HEK293 (cell line): ENCODE data around the gene CRMP1.

ENCODE experiments used
- CTCF ChIA-PET: fragments of 350-600 bp; formaldehyde crosslinking; extraction: SDS; loops from one replicate; lab custom pipeline; 2021; ENCODE audit warnings: antibody characterized with exemption; lab: Yijun Ruan, JAX
- POLR2A ChIA-PET: fragments of 300-600 bp; formaldehyde crosslinking; extraction: SDS; loops from one replicate; lab custom pipeline; 2020; ENCODE audit warnings: antibody characterized with exemption, inconsistent platforms; lab: Yijun Ruan, JAX
- H3K27ac ChIP-seq: fragments of 200-500 bp; sonication (Bioruptor generic); 2 replicates; pipeline ENCODE4 v1.5.1; 2014; ENCODE audit warnings: low read depth, low read length, control low read depth, inconsistent platforms; ENCODE audit errors: extremely low read depth
- H3K36me3 ChIP-seq, 2 experiments: fragments of 200-500 bp in 1 of 2; sonication (Bioruptor generic) in 1 of 2; 1 replicate in 1 of 2; 2 replicates in 1 of 2; pipeline ENCODE4 v1.5.1; 2014 to 2017; ENCODE audit warnings: inconsistent platforms in 2 of 2, low read length in 2 of 2; ENCODE audit not compliant: control insufficient read depth in 2 of 2, insufficient read depth in 1 of 2
- H3K4me1 ChIP-seq: fragments of 200-500 bp; sonication (Bioruptor generic); 2 replicates; pipeline ENCODE4 v1.5.1; 2014; ENCODE audit warnings: mild to moderate bottlenecking, low read length, inconsistent platforms; ENCODE audit not compliant: control insufficient read depth, insufficient read depth
- H3K4me3 ChIP-seq: 2 replicates; pipeline ENCODE4 v1.5.1; 2011; ENCODE audit warnings: low read depth, mild to moderate bottlenecking, control low read depth, low read length, moderate library complexity
- H3K9me3 ChIP-seq: fragments of 200-500 bp; sonication (Bioruptor generic); 2 replicates; pipeline ENCODE4 v1.5.1; 2014; ENCODE audit warnings: low read depth, low read length, inconsistent platforms; ENCODE audit not compliant: control insufficient read depth, insufficient read depth
- GFI1B ChIP-seq: fragments of 450-650 bp; formaldehyde crosslinking; IDR thresholded peaks from 2 replicates; pipeline ENCODE4 v1.5.1; 2016; ENCODE audit warnings: missing biosample characterization, missing genetic modification characterization
- GLI2 ChIP-seq: fragments of 450-650 bp; formaldehyde crosslinking; IDR thresholded peaks from 2 replicates; pipeline ENCODE4; 2017; ENCODE audit warnings: missing biosample characterization, missing genetic modification characterization, low read depth, borderline replicate concordance
- PRDM1 ChIP-seq: fragments of 450-650 bp; formaldehyde crosslinking; IDR thresholded peaks from 2 replicates; pipeline ENCODE4; 2016; ENCODE audit warnings: missing biosample characterization, missing genetic modification characterization
- ZEB2 ChIP-seq: fragments of 450-650 bp; formaldehyde crosslinking; IDR thresholded peaks from 2 replicates; pipeline ENCODE4 v1.5.1; 2016; ENCODE audit warnings: missing biosample characterization, missing genetic modification characterization
- ZFP69B ChIP-seq: fragments of 450-650 bp; formaldehyde crosslinking; IDR thresholded peaks from 2 replicates; pipeline ENCODE4 v1.5.1; 2016; ENCODE audit warnings: missing biosample characterization, missing genetic modification characterization
- ZNF248 ChIP-seq: fragments of 450-650 bp; formaldehyde crosslinking; IDR thresholded peaks from 2 replicates; pipeline ENCODE4 v1.5.1; 2017; ENCODE audit warnings: missing biosample characterization, missing genetic modification characterization
- ZNF274 ChIP-seq, 2 experiments: fragments of 200-500 bp in 1 of 2; fragments of 450-650 bp in 1 of 2; sonication (Bioruptor generic) in 1 of 2; formaldehyde crosslinking in 1 of 2; IDR thresholded peaks; 2 replicates each; pipeline versions ENCODE4 v1.5.1 to v1.6.1; 2014 to 2016; ENCODE audit warnings: borderline replicate concordance in 1 of 2, inconsistent platforms in 1 of 2, low read length in 1 of 2, missing biosample characterization in 1 of 2, missing genetic modification characterization in 1 of 2
- ZNF341 ChIP-seq: fragments of 450-650 bp; formaldehyde crosslinking; IDR thresholded peaks from 2 replicates; pipeline ENCODE4; 2016; ENCODE audit warnings: low read depth, missing biosample characterization, missing genetic modification characterization
- ZNF37A ChIP-seq: fragments of 450-650 bp; IDR thresholded peaks from 2 replicates; pipeline ENCODE4 v1.5.1; 2018; ENCODE audit warnings: missing biosample characterization, missing genetic modification characterization
- ZNF510 ChIP-seq: fragments of 450-650 bp; formaldehyde crosslinking; IDR thresholded peaks from 2 replicates; pipeline ENCODE4 v1.5.1; 2018; ENCODE audit warnings: mild to moderate bottlenecking, missing genetic modification characterization, missing biosample characterization; ENCODE audit not compliant: insufficient replicate concordance
- ZNF629 ChIP-seq: fragments of 450-650 bp; formaldehyde crosslinking; IDR thresholded peaks from 2 replicates; pipeline ENCODE4 v1.5.1; 2017; ENCODE audit warnings: missing biosample characterization, missing genetic modification characterization
- ZNF670 ChIP-seq: fragments of 450-650 bp; formaldehyde crosslinking; IDR thresholded peaks from 2 replicates; pipeline ENCODE4 v1.5.1; 2016; ENCODE audit warnings: missing biosample characterization, missing genetic modification characterization, low read depth
- ZNF843 ChIP-seq: fragments of 450-650 bp; formaldehyde crosslinking; IDR thresholded peaks from 2 replicates; pipeline ENCODE4 v1.5.1; 2016; ENCODE audit warnings: missing biosample characterization, missing genetic modification characterization
- TF ChIP-seq, protein P1 (sequence below): sonication (generic); formaldehyde crosslinking; IDR thresholded peaks from 2 replicates; pipeline ENCODE4 v1.8.1; 2022; ENCODE audit warnings: mild to moderate bottlenecking, moderate library complexity, missing genetic modification reagents
- TF ChIP-seq, protein P2 (sequence below): fragments of 450-650 bp; IDR thresholded peaks from 2 replicates; pipeline ENCODE4 v1.5.1; 2018; ENCODE audit warnings: missing biosample characterization, missing genetic modification characterization
- TF ChIP-seq, protein P3 (sequence below): fragments of 450-650 bp; formaldehyde crosslinking; conservative IDR thresholded peaks from 2 replicates; pipeline ENCODE4 v1.5.1; 2016; ENCODE audit warnings: low read depth, missing biosample characterization, missing genetic modification characterization
- TF ChIP-seq, protein P4 (sequence below): fragments of 450-650 bp; formaldehyde crosslinking; IDR thresholded peaks from 2 replicates; pipeline ENCODE4 v1.5.1; 2016; ENCODE audit warnings: missing biosample characterization, missing genetic modification characterization
- TF ChIP-seq, protein P5 (sequence below): fragments of 450-650 bp; formaldehyde crosslinking; IDR thresholded peaks from 2 replicates; pipeline ENCODE4 v1.5.1; 2016; ENCODE audit warnings: missing biosample characterization, missing genetic modification characterization
- TF ChIP-seq, protein P6 (sequence below): fragments of 450-650 bp; formaldehyde crosslinking; IDR thresholded peaks from 2 replicates; pipeline ENCODE4 v1.5.1; 2016; ENCODE audit warnings: missing biosample characterization, missing genetic modification characterization
- TF ChIP-seq, protein P7 (sequence below): fragments of 450-650 bp; formaldehyde crosslinking; IDR thresholded peaks from 2 replicates; pipeline ENCODE4 v1.5.1; 2016; ENCODE audit warnings: missing biosample characterization, missing genetic modification characterization

The CRMP1 gene

DNA sequence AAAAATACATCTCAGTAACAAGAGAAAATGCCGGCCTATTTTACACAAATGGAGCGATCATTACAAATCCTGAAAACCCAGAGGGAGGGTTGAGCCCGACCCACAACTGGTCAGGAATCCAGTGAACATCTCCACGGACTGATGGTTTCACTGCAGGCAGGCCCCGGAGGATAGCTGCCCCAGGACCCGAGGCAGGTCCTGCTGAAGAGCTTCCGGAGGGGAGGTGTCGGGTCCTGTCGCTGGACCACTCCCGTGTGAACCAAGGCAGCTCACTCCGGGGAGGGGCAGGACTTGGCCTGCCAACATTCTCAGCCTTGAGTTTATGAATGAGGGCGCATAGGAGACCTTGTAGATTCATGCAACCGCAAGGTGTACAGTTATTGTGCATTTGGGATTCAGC, 4.8 kb upstream of the CRMP1 start:
- Histone ChIP-seq H3K9me3 (no peaks in the 10 kb centered on the region), H3K36me3 (no peaks in the 10 kb centered on the region), H3K4me3 (no peak overlapping the region), H3K27ac (no peak overlapping the region), H3K4me1 (no peaks in the 10 kb centered on the region)
- ChIA-PET CTCF (no interaction called here), POLR2A (no interaction called here)
- TF ChIP-seq ZFP69B (tag by site-specific recombination): no peak
- TF ChIP-seq, protein P1, sequence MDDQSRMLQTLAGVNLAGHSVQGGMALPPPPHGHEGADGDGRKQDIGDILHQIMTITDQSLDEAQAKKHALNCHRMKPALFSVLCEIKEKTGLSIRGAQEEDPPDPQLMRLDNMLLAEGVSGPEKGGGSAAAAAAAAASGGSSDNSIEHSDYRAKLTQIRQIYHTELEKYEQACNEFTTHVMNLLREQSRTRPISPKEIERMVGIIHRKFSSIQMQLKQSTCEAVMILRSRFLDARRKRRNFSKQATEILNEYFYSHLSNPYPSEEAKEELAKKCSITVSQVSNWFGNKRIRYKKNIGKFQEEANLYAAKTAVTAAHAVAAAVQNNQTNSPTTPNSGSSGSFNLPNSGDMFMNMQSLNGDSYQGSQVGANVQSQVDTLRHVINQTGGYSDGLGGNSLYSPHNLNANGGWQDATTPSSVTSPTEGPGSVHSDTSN (CRISPR knock-in tag): no peak
- TF ChIP-seq PRDM1 (tag by site-specific recombination): no peak
- TF ChIP-seq, protein P2, sequence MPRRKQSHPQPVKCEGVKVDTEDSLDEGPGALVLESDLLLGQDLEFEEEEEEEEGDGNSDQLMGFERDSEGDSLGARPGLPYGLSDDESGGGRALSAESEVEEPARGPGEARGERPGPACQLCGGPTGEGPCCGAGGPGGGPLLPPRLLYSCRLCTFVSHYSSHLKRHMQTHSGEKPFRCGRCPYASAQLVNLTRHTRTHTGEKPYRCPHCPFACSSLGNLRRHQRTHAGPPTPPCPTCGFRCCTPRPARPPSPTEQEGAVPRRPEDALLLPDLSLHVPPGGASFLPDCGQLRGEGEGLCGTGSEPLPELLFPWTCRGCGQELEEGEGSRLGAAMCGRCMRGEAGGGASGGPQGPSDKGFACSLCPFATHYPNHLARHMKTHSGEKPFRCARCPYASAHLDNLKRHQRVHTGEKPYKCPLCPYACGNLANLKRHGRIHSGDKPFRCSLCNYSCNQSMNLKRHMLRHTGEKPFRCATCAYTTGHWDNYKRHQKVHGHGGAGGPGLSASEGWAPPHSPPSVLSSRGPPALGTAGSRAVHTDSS (tag by site-specific recombination): no peak
- TF ChIP-seq ZNF274 (IDR thresholded peaks at IDR 0.05; ENCODE audit: low read length): no peak
- TF ChIP-seq ZNF274 (tag by site-specific recombination; IDR thresholded peaks at IDR 0.05; ENCODE audit: borderline replicate concordance): no peak
- TF ChIP-seq, protein P3, sequence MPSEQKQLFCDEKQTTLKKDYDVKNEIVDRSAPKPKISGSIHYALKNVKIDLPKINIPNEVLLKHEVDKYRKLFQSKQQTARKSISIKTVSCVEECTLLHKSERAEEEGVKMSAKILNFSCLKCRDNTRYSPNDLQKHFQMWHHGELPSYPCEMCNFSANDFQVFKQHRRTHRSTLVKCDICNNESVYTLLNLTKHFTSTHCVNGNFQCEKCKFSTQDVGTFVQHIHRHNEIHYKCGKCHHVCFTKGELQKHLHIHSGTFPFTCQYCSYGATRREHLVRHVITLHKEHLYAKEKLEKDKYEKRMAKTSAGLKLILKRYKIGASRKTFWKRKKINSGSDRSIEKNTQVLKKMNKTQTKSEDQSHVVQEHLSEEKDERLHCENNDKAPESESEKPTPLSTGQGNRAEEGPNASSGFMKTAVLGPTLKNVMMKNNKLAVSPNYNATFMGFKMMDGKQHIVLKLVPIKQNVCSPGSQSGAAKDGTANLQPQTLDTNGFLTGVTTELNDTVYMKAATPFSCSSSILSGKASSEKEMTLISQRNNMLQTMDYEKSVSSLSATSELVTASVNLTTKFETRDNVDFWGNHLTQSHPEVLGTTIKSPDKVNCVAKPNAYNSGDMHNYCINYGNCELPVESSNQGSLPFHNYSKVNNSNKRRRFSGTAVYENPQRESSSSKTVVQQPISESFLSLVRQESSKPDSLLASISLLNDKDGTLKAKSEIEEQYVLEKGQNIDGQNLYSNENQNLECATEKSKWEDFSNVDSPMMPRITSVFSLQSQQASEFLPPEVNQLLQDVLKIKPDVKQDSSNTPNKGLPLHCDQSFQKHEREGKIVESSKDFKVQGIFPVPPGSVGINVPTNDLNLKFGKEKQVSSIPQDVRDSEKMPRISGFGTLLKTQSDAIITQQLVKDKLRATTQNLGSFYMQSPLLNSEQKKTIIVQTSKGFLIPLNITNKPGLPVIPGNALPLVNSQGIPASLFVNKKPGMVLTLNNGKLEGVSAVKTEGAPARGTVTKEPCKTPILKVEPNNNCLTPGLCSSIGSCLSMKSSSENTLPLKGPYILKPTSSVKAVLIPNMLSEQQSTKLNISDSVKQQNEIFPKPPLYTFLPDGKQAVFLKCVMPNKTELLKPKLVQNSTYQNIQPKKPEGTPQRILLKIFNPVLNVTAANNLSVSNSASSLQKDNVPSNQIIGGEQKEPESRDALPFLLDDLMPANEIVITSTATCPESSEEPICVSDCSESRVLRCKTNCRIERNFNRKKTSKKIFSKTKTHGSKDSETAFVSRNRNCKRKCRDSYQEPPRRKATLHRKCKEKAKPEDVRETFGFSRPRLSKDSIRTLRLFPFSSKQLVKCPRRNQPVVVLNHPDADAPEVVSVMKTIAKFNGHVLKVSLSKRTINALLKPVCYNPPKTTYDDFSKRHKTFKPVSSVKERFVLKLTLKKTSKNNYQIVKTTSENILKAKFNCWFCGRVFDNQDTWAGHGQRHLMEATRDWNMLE: no peak
- no peak for TF ChIP-seq ZNF629 (tag by site-specific recombination)
- no peak for TF ChIP-seq ZEB2 (tag by site-specific recombination)
- no peak for TF ChIP-seq ZNF670
- no peak for TF ChIP-seq GLI2
- TF ChIP-seq ZNF248: no peak
- no peak for TF ChIP-seq ZNF510 (tag by site-specific recombination)

DNA sequence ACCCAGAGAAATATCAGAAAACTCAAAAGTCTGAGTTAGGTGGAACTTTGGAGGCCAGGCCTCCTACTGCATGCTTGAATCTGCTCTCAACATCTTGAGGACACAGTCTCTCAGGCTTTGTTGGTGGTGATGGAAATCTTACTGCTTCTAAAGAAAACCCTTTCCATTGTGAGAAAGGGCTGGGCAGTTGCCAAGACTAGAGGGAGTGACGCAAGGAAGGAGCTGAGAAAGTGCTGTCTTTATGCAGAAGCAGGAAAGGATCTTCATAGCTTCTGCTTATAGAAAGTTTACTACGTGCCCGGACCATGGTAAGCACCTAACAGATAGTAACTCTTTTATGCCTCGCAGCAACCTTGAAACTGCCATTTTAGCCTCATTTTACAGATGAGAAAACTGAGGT, 2.4 kb upstream of the CRMP1 start:
- no peak overlapping the region for H3K27ac ChIP-seq
- H3K4me3 ChIP-seq: no peak overlapping the region
- no peaks in the 10 kb centered on the region for H3K9me3 ChIP-seq
- no peaks in the 10 kb centered on the region for H3K4me1 ChIP-seq
- POLR2A ChIA-PET: no interaction called here
- H3K36me3 ChIP-seq: no peaks in the 10 kb centered on the region
- CTCF ChIA-PET: no interaction called here
- TF ChIP-seq, protein P4, sequence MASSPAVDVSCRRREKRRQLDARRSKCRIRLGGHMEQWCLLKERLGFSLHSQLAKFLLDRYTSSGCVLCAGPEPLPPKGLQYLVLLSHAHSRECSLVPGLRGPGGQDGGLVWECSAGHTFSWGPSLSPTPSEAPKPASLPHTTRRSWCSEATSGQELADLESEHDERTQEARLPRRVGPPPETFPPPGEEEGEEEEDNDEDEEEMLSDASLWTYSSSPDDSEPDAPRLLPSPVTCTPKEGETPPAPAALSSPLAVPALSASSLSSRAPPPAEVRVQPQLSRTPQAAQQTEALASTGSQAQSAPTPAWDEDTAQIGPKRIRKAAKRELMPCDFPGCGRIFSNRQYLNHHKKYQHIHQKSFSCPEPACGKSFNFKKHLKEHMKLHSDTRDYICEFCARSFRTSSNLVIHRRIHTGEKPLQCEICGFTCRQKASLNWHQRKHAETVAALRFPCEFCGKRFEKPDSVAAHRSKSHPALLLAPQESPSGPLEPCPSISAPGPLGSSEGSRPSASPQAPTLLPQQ (tag by site-specific recombination): no peak
- TF ChIP-seq ZNF843 (tag by site-specific recombination) (no peak), ZNF341 (no peak), GFI1B (no peak), ZNF629 (tag by site-specific recombination) (no peak), ZNF37A (tag by site-specific recombination) (no peak)
- TF ChIP-seq, protein P5, sequence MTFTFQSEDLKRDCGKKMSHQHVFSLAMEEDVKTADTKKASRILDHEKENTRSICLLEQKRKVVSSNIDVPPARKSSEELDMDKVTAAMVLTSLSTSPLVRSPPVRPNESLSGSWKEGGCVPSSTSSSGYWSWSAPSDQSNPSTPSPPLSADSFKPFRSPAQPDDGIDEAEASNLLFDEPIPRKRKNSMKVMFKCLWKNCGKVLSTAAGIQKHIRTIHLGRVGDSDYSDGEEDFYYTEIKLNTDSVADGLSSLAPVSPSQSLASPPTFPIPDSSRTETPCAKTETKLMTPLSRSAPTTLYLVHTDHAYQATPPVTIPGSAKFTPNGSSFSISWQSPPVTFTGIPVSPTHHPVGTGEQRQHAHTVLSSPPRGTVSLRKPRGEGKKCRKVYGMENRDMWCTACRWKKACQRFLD (tag by site-specific recombination): no peak
- TF ChIP-seq, protein P6, sequence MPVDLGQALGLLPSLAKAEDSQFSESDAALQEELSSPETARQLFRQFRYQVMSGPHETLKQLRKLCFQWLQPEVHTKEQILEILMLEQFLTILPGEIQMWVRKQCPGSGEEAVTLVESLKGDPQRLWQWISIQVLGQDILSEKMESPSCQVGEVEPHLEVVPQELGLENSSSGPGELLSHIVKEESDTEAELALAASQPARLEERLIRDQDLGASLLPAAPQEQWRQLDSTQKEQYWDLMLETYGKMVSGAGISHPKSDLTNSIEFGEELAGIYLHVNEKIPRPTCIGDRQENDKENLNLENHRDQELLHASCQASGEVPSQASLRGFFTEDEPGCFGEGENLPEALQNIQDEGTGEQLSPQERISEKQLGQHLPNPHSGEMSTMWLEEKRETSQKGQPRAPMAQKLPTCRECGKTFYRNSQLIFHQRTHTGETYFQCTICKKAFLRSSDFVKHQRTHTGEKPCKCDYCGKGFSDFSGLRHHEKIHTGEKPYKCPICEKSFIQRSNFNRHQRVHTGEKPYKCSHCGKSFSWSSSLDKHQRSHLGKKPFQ (tag by site-specific recombination): no peak
- TF ChIP-seq, protein P7, sequence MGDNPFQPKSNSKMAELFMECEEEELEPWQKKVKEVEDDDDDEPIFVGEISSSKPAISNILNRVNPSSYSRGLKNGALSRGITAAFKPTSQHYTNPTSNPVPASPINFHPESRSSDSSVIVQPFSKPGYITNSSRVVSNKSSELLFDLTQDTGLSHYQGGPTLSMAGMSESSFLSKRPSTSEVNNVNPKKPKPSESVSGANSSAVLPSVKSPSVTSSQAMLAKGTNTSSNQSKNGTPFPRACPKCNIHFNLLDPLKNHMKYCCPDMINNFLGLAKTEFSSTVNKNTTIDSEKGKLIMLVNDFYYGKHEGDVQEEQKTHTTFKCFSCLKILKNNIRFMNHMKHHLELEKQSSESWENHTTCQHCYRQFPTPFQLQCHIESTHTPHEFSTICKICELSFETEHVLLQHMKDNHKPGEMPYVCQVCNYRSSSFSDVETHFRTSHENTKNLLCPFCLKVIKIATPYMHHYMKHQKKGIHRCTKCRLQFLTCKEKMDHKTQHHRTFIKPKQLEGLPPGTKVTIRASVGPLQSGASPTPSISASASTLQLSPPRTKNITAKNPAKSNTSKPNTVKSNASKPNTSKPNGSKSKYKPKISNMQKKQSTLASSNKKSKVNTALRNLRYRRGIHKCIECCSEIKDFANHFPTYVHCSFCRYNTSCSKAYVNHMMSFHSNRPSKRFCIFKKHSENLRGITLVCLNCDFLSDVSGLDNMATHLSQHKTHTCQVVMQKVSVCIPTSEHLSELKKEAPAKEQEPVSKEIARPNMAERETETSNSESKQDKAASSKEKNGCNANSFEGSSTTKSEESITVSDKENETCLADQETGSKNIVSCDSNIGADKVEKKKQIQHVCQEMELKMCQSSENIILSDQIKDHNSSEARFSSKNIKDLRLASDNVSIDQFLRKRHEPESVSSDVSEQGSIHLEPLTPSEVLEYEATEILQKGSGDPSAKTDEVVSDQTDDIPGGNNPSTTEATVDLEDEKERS: no peak
